Occipital lobe (tissue), 2 donors: ENCODE data around the gene LASP1. TPM values are rescaled to one million over a fixed set of nuclear protein-coding genes. Genes with fewer than 3 reads are reported as not detected.

ENCODE experiments used
- DNase-seq: peaks from one replicate; lab custom pipeline; 2025; lab: John Stamatoyannopoulos, UW
- total RNA-seq: library from RNA; depleted of rRNA; stranded (reverse); fragments of >200 nt; gene quantifications from one replicate; pipeline ENCODE4 v1.2.3, GENCODE V29; 2014

Gene LASP1
- total RNA-seq, 1 donor from 2014 or later = 49.4 TPM

DNA sequence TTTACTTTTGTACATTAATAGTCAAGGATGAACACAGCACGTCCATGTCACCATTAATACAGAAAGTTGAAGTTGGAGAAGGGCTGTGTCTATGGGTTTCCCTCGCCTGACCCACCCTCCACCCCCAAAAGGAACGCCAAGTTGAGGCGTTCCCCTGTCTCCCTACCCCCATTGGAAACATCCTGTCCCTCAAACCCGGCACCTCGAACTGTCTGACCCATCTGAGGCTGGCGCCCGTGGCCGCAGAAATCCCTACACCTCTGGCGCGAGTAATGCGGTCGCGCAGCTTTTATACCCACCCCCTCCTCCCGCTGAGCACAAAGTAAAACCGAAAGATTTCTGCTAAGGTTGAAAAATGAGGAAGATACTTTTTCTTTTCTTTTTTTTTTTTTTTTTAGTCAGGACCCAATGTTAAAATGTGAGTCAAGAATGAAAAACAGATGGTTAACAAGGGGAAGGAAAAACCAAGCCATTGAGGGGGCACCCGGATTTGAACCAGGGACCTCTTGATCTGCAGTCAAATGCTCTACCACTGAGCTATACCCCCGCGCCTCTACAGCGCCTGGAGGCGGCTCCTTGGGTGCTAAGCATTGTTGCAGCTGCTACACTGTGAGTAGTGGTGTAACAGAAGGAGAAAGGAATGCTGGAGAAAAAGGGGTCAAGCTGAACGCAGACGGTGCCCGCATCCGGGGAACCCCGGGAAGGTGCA lies 887 bp upstream of the LASP1 start:
- peak; percentile 85 for DNase-seq

GRCh38 chr17:38870259-38871165 lies 654 bp downstream of the LASP1 start:
- DNase-seq = no peak

- no peak for DNase-seq
Measured at GRCh38 chr17:38871247-38872015, 1.6 kb downstream of the LASP1 start.

DNA sequence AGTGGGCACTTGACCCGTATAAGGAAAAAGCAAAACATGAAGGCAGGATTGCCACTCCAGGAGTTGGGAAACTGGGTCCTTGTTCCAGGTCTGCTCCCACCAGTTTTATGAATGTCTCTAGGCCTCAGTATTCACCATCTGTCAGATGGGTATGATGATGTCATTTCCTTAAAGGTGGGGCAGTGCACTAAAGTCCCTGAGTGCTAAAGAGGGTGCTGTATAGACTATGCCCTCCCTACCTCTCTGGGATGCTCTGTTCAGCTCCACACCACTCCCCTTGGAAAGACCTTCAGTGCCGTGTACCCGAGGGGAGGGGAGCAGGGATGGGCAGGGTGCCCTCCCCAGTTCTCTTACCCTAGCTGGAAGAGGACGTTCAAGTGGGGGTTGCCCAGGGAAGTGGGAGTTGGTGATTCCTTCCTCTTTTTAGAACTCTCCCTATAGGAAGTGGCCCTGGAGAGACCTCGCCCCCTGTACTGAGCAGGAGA lies 2.2 kb downstream of the LASP1 start:
- DNase-seq = no peak

DNA sequence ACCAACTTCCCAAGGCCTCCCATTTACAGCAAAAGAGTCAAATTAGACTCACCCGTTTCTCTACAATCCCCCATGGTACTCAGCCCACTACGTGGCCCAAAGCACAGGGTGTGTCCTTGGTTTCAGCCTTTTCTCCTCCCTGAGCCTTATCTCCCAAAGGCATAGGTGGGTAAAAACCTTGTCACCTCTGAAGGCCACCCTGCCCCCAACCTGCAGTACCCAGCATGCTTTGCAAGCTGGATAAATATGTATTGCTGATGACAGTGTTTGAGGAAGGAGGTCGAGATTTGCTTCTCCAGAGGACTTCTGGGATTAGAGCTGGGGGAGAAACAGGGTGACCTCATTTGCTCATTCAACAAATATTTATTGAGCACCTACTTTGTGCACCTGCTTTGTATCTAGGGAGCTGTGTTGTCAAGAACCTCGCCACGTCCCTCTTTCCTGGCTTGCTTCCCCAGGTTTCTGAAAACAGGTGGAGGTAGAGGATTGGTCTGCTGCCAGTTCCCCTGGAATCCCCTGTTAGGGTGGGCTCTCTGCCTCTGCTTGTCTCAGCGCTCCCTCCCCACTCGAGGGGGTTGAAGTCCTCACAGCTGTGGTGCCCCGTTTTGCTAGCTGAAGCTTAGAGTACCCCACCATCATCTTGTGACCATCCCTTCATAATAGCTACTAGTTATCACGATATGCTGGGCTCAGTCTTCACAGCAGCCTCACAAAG lies 3.0 kb downstream of the LASP1 start:
- no peak for DNase-seq

DNA sequence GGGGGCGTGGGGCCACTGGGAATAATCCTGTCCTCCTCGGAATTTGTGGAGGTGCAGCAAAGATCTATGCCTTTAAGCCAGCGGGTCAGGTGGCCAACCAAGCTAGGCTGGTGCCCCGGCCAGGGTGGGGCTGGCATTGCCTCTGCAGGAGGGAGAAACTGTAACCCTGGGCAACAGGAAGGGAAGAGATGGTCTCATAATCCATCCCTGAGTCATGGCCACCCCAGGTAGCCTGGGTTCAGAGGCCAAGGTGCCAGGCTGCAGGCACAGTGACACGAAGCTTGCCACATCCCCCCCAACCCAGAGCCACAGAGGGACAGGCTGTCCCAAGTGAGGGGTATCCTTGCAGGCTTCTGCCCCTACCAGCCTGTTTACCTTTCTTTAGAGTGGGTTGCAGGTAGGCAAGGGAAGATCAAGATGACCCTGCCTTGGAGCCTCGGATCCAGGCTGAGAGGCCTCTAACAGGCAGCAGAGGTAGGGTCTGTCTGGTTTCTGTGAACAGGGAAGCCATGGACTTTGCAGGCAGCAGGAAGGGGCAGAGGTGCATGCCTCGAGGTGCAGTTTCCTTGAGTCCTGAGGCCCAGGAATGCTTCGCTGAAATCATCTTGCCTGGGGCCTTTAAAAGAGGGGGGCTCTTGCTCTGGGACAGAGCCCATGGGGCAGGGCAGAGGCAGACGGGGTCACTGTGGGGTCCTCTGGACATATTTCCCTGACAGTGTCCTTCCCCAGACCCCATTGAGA lies 4.0 kb downstream of the LASP1 start:
- DNase-seq = no peak

DNA sequence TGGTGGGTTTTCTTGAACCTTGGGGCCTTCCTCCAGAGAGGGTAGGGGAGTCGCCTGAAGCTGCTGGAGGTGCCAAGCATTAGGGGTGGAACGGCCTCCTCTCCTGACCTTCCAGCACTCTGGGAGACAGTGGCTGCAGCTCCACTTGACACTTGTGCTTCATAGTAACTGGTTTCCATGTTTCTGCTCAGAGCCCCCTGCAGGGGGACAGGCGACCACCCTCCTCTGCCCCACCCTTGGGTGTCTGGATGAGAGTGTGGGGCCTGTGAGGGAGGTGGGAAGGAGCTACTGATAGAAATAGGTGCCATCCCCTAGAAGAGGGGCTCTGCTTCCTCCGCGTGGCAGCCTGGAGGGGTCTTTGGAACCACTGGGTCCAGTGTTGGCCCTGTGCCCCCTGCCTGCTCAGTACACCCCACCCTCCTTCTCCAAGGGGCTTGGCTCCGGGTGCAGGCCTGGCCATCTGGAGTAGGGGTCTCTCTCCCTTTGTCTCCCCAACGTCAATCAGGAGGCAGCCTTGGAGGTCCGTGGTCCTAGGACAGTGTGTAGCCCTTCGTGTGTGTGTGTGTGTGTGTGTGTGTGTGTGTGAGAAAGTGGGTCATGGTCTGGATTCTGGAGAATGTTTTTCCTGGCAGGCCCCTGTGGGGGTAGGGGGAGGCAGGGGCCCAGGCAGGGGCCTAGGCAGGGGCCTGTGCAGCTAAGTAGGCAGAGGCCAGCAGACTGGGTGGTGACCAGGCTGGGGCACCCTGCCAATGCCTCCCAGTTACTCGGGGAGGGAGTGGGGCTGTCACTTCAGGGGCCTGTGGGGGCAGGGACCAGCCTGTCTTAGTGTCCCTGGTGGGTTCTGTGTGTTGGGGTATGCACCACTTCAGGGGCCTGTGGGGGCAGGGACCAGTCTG lies 4.9 kb downstream of the LASP1 start:
- DNase-seq = no peak

GRCh38 chr17:38875477-38876075 lies 5.7 kb downstream of the LASP1 start:
- no peak for DNase-seq

DNA sequence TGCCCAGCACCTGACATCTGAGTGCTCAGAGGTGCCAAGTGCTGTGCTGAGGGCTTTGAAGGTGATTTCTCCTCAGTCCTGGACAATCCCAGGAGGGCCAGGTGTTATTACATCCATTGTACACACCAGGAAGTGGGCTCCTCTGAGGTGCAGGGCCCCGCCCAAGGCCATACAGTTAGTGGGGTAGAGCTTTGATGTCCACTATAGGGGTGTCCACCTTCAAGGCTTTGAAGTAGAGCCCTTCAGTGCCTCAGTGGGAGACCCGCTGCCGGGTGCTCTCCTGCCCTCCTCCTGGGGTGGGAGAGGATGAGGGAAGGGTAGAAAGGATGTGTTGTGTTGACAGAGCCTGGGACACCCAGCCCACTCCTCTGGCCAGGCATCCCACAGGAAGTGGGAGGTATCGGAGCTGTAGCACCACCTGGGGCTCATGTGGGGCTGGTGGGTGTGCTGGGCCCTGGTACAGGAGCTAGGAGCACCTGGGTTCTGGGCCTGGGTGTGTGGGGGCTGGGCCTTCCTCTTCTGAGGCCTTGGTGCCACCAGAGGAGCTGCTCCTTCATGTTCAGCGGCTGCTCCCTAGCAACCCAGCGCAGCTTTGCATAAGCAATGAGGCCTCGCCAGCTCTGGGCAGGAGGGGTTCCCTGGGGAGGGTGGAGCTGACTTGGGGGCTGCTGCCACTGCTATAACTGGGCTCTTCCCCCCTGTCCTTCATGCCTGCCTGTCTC lies 7.4 kb downstream of the LASP1 start:
- no peak for DNase-seq

- DNase-seq = no peak
Measured at GRCh38 chr17:38879878-38880665, 10.2 kb downstream of the LASP1 start.

GRCh38 chr17:38881600-38882191 lies 11.8 kb downstream of the LASP1 start:
- no peak for DNase-seq

- DNase-seq = no peak
Measured at GRCh38 chr17:38882870-38883269, 13.0 kb downstream of the LASP1 start.

DNA sequence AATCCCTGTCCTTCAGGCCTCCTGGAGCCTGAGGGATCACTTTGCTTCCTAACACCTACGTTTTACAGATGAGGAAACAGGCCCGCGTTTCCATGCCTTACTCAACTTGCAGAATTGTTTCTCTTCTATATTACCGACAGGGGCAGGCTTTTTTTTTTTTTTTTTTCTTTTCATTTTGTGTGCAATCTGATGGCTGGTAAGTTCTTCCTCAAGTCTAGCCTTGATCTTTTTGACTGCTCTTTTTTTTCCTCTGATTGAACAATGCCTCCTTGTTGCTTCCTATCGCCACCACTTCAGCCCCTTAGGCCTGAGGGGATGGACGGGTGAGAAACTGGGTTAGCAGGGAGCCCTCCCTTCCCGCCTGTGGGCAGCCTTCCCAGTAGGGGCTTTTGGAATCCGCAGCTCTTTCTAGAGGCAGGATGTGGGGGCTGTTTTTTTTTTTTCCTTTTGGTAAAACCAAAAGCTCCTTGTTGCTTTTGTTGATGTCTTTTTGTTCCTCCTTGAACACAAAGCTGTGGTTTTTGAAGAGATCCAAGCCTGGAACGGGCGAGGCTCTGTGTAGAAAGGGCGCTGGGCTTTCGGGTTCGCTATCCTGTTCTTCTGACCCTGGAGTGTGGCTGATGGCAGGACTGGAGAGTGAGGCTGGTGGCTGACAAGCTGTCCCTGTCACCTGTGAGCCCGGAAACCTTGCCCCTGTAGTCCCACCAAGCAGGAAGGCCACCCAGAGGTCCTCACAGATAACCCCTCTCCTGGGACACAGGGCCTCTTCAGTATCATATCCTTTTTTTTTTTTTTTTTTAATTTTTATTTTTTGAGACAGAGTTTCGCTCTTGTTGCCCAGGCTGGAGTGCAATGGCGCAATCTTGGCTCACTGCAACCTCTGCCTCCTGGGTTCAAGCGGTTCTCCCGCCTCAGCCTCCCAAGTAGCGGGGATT lies 14.0 kb downstream of the LASP1 start:
- DNase-seq = no peak

DNA sequence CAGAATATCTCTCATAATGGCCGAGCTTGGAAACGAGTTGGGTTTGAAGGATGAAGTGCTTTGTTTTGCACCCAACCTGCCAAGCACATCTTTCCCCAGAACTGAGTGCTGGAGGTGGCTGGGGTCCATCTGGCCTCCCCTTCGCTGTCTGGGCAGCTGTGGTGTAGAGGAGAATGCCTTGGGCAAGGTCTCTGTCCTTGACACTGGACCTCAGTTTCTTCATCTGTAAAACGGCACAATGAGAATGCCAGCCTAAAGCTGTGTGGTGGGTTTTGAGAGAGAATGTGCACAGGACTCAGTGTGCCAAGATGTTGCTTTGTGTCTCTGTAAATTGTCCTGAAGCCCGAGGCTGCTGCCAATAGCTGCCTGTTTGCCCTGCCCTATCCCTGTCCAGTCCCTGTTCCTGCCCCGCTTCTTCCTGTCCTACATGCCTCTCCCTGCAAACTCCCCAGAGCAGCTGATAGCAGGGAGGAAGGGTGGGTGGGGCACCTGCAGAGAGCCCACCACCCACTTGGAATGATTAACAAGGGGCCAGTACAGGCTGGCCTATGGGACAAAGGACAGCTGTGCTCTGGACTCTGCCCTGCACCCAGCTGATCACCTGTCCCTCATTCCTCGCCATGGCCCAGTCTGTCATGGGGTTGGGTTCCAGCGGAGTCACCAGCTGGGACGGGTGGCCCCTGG lies 15.3 kb downstream of the LASP1 start:
- DNase-seq = no peak
